Muscle of leg (tissue), 11 donors: ENCODE data around the gene TTC28. TPM values are rescaled to one million over a fixed set of nuclear protein-coding genes. Genes with fewer than 3 reads are reported as not detected.
A peak's percentile ranks its signal among the peaks of the same experiment; 100 is the strongest.

Experiments
- DNase-seq: peaks from one replicate; pipeline ENCODE4 v3.0.0; 2013
- H3K27ac ChIP-seq: one replicate; pipeline ENCODE4 v1.5.1; 2013; ENCODE audit warnings: mild to moderate bottlenecking, low read length, control low read depth
- H3K27me3 ChIP-seq: one replicate; pipeline ENCODE4 v1.6.1; 2013; ENCODE audit warnings: low read length; ENCODE audit not compliant: control insufficient read depth, insufficient read depth
- H3K36me3 ChIP-seq: one replicate; pipeline ENCODE4 v1.6.1; 2013; ENCODE audit warnings: low read length; ENCODE audit not compliant: control insufficient read depth, insufficient read depth
- H3K4me1 ChIP-seq: one replicate; pipeline ENCODE4 v1.6.1; 2013; ENCODE audit warnings: low read length; ENCODE audit not compliant: control insufficient read depth, insufficient read depth
- H3K4me3 ChIP-seq: one replicate; pipeline ENCODE4 v1.5.1; 2013; ENCODE audit warnings: low read length, control low read depth
- H3K9me3 ChIP-seq: replicated peaks from 2 replicates; pipeline ENCODE4 v1.6.1; 2013; ENCODE audit warnings: low read depth, low read length; ENCODE audit not compliant: control insufficient read depth
- WGBS: methylation state at CpG from one replicate; pipeline ENCODE4 v1.1.5; 2013; ENCODE audit warnings: missing lambda C conversion rate; ENCODE audit not compliant: insufficient coverage; 5-methylcytosine and 5-hydroxymethylcytosine counted together
- polyA plus RNA-seq, 8 donors: library from polyadenylated mRNA; unstranded; fragments of 120-200 nt; gene quantifications; one replicate each; pipeline versions ENCODE4 v1.2.1 to v1.2.3, GENCODE V29; 2013; ENCODE audit warnings: inconsistent platforms in 1 of 8, low replicate concordance in 1 of 8; ENCODE audit not compliant: insufficient read length in 8 of 8, insufficient read depth in 1 of 8
- total RNA-seq: library from RNA; stranded (reverse); fragments of 120-200 nt; gene quantifications from one replicate; pipeline ENCODE4 v1.2.4, GENCODE V29; 2013

TTC28 gene
- total and polyA plus RNA-seq, 9 donors = 17.9 to 31.8 (median 24.9) TPM

- H3K27ac ChIP-seq = peak overlapping the region; percentile 72
- no peaks in the 10 kb centered on the region for H3K27me3 ChIP-seq
- 50% methylated on average over 5 of the region's 9 CpGs for WGBS
- no peaks in the 10 kb centered on the region for H3K9me3 ChIP-seq
- H3K4me3 ChIP-seq = no peak overlapping the region
- no peaks in the 10 kb centered on the region for H3K36me3 ChIP-seq
- H3K4me1 ChIP-seq = peaks cover 23% of the 10 kb centered on the region
- DNase-seq = peak; percentile 76
Measured at GRCh38 chr22:27962268-27963044, 717.2 kb downstream of the TTC28 start.

- peaks cover 23% of the 10 kb centered on the region for H3K4me1 ChIP-seq
- H3K4me3 ChIP-seq = no peak overlapping the region
- no peak for DNase-seq
- no peaks in the 10 kb centered on the region for H3K9me3 ChIP-seq
- no CpG with 5 or more reads among the region's 1 CpG for WGBS
- H3K36me3 ChIP-seq = no peaks in the 10 kb centered on the region
- no peaks in the 10 kb centered on the region for H3K27me3 ChIP-seq
- no peak overlapping the region for H3K27ac ChIP-seq
Measured at GRCh38 chr22:27961680-27962079, 718.0 kb downstream of the TTC28 start.

GRCh38 chr22:27961182-27961581 lies 718.5 kb downstream of the TTC28 start:
- WGBS = no CpG with 5 or more reads among the region's 4 CpGs
- DNase-seq = no peak
- no peaks in the 10 kb centered on the region for H3K9me3 ChIP-seq
- H3K4me1 ChIP-seq = peaks cover 20% of the 10 kb centered on the region
- no peaks in the 10 kb centered on the region for H3K27me3 ChIP-seq
- H3K27ac ChIP-seq = no peak overlapping the region
- no peak overlapping the region for H3K4me3 ChIP-seq
- H3K36me3 ChIP-seq = no peaks in the 10 kb centered on the region

GRCh38 chr22:27959335-27960090 lies 720.1 kb downstream of the TTC28 start:
- no peaks in the 10 kb centered on the region for H3K36me3 ChIP-seq
- DNase-seq = peak; percentile 28
- H3K9me3 ChIP-seq = no peaks in the 10 kb centered on the region
- no peaks in the 10 kb centered on the region for H3K27me3 ChIP-seq
- H3K27ac ChIP-seq = peak overlapping the region; percentile 33
- WGBS = 52% methylated on average over 4 of the region's 8 CpGs
- H3K4me1 ChIP-seq = peaks cover 19% of the 10 kb centered on the region
- H3K4me3 ChIP-seq = no peak overlapping the region

GRCh38 chr22:27952779-27953178 lies 726.9 kb downstream of the TTC28 start:
- no peak overlapping the region for H3K27ac ChIP-seq

GRCh38 chr22:27952091-27952490 lies 727.5 kb downstream of the TTC28 start:
- no peak for DNase-seq
- no CpG with 5 or more reads among the region's 3 CpGs for WGBS
- no peak overlapping the region for H3K27ac ChIP-seq
- no peaks in the 10 kb centered on the region for H3K36me3 ChIP-seq
- no peaks in the 10 kb centered on the region for H3K4me1 ChIP-seq
- no peaks in the 10 kb centered on the region for H3K9me3 ChIP-seq
- H3K27me3 ChIP-seq = no peaks in the 10 kb centered on the region
- no peak overlapping the region for H3K4me3 ChIP-seq

More at GRCh38 chr22:27952779-27953178, 726.9 kb downstream of the TTC28 start:
- DNase-seq = no peak
- H3K27me3 ChIP-seq = no peaks in the 10 kb centered on the region
- no peaks in the 10 kb centered on the region for H3K4me1 ChIP-seq
- H3K36me3 ChIP-seq = no peaks in the 10 kb centered on the region
- H3K9me3 ChIP-seq = no peaks in the 10 kb centered on the region
- 60% methylated on average over 1 of the region's 3 CpGs for WGBS
- H3K4me3 ChIP-seq = no peak overlapping the region

- Histone ChIP-seq H3K4me3 (no peak overlapping the region), H3K27ac (no peak overlapping the region), H3K27me3 (no peaks in the 10 kb centered on the region), H3K36me3 (no peaks in the 10 kb centered on the region), H3K9me3 (no peaks in the 10 kb centered on the region), H3K4me1 (no peaks in the 10 kb centered on the region)
- no CpG with 5 or more reads among the region's 3 CpGs for WGBS
- no peak for DNase-seq
Measured at GRCh38 chr22:27949421-27949820, 730.2 kb downstream of the TTC28 start.

GRCh38 chr22:27948569-27948968 lies 731.1 kb downstream of the TTC28 start:
- WGBS = 80% methylated on average over 1 of the region's 2 CpGs
- H3K36me3 ChIP-seq = no peaks in the 10 kb centered on the region
- no peak for DNase-seq
- H3K27ac ChIP-seq = no peak overlapping the region
- no peak overlapping the region for H3K4me3 ChIP-seq
- H3K27me3 ChIP-seq = no peaks in the 10 kb centered on the region
- no peaks in the 10 kb centered on the region for H3K9me3 ChIP-seq
- no peaks in the 10 kb centered on the region for H3K4me1 ChIP-seq

GRCh38 chr22:27947448-27947847 lies 732.2 kb downstream of the TTC28 start:
- Histone ChIP-seq H3K27ac (no peak overlapping the region), H3K36me3 (no peaks in the 10 kb centered on the region), H3K9me3 (no peaks in the 10 kb centered on the region), H3K27me3 (no peaks in the 10 kb centered on the region), H3K4me1 (no peaks in the 10 kb centered on the region), H3K4me3 (no peak overlapping the region)
- 95% methylated on average over 4 of the region's 4 CpGs for WGBS
- DNase-seq = no peak

GRCh38 chr22:27941143-27941542 lies 738.5 kb downstream of the TTC28 start:
- H3K27ac ChIP-seq = no peak overlapping the region
- no peaks in the 10 kb centered on the region for H3K36me3 ChIP-seq
- no peaks in the 10 kb centered on the region for H3K27me3 ChIP-seq
- DNase-seq = no peak
- no peaks in the 10 kb centered on the region for H3K9me3 ChIP-seq
- H3K4me1 ChIP-seq = no peaks in the 10 kb centered on the region
- no peak overlapping the region for H3K4me3 ChIP-seq
